D721Med (cell line): ENCODE data around the gene BGN.

Source experiments
- DNase-seq: peaks from one replicate; pipeline ENCODE4 v3.0.0; 2011; ENCODE audit warnings: low spot score; ENCODE audit not compliant: insufficient read length
- FAIRE-seq: peaks from 2 replicates; lab custom pipeline; 2011; peaks lifted over from hg19 to GRCh38; lab: Jason Lieb, UNC
- CTCF ChIP-seq: IDR thresholded peaks from 2 replicates; pipeline ENCODE4 v1.5.1; 2012; ENCODE audit warnings: mild to moderate bottlenecking, control low read depth; ENCODE audit not compliant: insufficient read depth; ENCODE audit errors: missing control alignments

The BGN gene

GRCh38 chrX:153502796-153503195, 8.0 kb downstream of the BGN start:
- no peak for TF ChIP-seq CTCF
- no peak for DNase-seq
- FAIRE-seq = no peak

GRCh38 chrX:153504445-153505016, 9.8 kb downstream of the BGN start:
- DNase-seq (no peak), FAIRE-seq (no peak)
- no peak for TF ChIP-seq CTCF

GRCh38 chrX:153505361-153505760, 10.6 kb downstream of the BGN start:
- no peak for TF ChIP-seq CTCF
- FAIRE-seq (no peak), DNase-seq (no peak)

- no peak for FAIRE-seq
- TF ChIP-seq CTCF = peak; percentile 70
- peak; percentile 92 for DNase-seq
Observed at GRCh38 chrX:153507484-153508178, 12.9 kb downstream of the BGN start.

GRCh38 chrX:153509592-153509991, 14.8 kb downstream of the BGN start:
- no peak for DNase-seq
- no peak for FAIRE-seq
- TF ChIP-seq CTCF = no peak

- no peak for TF ChIP-seq CTCF
- FAIRE-seq = no peak
- no peak for DNase-seq
Observed at GRCh38 chrX:153510383-153510782, 15.6 kb downstream of the BGN start.
